Measurements from ENCODE around the gene TPPP.

GRCh38 chr5:651296-652022, 41.7 kb downstream of the TPPP start:
- TF ChIP-seq, protein P1, sequence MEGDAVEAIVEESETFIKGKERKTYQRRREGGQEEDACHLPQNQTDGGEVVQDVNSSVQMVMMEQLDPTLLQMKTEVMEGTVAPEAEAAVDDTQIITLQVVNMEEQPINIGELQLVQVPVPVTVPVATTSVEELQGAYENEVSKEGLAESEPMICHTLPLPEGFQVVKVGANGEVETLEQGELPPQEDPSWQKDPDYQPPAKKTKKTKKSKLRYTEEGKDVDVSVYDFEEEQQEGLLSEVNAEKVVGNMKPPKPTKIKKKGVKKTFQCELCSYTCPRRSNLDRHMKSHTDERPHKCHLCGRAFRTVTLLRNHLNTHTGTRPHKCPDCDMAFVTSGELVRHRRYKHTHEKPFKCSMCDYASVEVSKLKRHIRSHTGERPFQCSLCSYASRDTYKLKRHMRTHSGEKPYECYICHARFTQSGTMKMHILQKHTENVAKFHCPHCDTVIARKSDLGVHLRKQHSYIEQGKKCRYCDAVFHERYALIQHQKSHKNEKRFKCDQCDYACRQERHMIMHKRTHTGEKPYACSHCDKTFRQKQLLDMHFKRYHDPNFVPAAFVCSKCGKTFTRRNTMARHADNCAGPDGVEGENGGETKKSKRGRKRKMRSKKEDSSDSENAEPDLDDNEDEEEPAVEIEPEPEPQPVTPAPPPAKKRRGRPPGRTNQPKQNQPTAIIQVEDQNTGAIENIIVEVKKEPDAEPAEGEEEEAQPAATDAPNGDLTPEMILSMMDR (IDR thresholded peaks at IDR 0.05): no peak
- TF ChIP-seq NFYB (CRISPR knock-in tag; conservative IDR thresholded peaks at IDR 0.05; ENCODE audit: low read depth): no peak
- no peak for TF ChIP-seq PRDM15 (CRISPR knock-in tag; IDR thresholded peaks at IDR 0.05)
- no peak for TF ChIP-seq SMAD3 (CRISPR knock-in tag; IDR thresholded peaks at IDR 0.05; ENCODE audit: borderline replicate concordance)
